NCI-H446 treated with DMSO at 0.1 percent for 48 hours (cell line): ENCODE data around the gene NTM.

Experiments
- DNase-seq: peaks from one replicate; lab custom pipeline; 2025; lab: John Stamatoyannopoulos, UW

NTM gene

DNA sequence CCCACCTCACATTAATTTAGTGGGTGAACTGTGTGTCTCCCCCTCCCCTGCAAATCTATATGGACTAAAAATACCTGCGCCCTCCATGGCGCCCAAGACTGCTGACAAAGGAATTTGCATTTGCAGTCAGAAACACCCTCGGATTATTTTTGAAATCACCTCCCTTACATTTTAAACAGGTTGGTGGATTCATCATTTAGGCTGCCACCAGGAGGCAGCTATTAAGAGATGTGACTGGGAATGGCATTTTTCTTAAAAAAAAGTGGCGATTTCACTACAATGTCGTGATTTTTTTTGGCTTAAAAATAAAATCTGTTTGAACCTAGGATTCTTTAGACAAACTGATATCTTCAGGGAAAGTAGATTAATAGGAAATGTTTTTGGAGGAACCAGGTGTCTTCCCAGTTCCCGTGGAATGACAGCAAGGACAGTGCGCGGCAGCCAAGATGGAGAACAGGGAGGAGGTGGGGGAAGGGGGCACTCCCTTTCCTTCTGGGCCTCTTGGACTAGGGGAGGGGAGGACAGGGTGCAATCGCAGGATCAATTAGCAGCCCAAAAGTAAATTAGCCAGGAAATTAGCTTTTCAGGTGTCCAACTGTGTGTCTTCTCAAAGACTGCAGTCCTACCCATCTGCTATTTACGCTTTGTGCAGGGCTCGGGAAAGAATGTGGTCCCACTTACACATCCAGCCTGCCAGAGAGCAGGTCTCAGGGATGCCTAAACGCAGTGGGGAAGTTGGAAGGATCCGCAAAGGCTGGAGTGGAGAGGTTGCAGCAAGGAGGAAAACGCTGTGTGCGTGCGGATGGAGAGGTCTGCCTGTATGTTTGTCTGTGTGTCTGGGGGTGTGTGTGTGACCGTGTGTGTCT, 496.4 kb downstream of the NTM start:
- no peak for DNase-seq

DNA sequence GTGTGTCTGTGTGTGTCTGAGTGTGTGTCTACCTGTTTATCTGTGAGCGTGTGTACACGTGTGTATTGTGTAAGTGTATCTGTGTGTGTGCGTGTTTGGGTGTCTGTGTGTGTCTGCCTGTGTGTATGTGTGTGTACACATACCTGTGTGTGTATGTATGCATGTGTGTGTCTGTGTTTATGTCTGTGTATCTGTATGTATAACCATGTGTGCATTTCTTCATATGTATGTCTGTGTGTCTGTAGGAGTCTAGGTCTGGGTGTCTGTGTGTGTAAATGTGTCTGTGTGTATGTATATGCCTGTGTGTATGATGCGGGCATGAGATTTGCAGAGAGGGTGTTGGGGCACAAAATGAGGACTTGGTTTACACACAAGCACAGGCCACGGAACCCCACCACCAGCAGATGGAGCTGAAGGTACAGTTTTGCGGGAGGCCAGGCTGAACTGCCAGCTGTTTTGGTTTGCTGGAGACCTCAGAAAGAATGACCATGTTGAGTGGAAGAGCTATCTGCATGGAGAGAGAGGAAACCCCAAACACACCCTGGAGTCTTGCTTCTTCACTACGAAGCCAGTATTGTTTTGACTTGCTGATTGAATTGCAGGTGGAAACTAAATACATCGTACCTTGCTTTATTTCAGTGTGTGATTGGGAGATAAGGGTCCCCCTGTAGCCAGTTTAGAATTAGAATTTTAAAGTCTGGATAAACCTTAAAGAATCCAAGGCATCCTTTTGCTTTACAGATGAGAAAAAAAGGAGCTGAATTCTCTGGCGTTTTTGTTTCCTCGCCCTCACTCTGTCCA, 497.2 kb downstream of the NTM start:
- DNase-seq = no peak

DNA sequence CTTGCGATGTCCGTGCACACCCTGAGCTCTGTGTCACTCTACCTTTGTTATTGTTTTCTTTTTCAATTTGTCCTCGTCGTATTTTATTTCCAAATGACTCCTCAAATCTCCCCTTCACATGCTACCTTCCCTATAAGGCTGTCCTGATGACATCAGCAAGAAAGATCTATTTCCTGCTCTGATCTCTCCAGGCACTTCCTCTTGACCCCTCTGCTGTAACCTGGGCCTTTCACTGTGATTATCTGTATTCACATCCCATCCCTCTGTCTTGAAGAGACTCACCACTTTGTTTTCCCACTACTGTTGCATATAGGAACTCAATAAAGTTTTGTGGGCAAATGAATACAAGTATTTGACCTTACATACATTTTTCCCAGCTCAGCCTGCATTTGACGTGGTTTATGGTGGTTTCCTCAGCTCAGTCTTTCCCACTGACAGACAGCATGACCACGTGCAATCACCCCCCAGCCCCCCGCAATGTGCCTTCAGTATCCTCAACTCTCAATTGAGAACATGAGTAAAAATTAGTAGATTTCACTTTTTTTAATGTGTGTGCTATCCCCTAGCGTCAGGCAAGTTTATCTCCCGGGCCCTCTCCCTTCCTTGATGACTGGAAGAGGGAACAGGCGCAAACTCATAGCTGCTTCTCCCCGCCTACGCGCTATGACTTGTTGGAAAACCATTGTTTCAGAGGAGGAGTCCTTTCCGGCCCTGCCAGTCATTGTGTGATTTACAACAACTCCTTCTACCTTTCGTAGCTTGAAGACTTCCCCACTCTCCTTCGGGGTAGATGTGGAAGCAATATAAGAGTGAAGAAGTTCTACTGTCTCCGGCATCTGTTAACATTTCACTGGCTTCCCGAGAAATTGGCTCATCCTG, 498.5 kb downstream of the NTM start:
- DNase-seq = no peak

DNA sequence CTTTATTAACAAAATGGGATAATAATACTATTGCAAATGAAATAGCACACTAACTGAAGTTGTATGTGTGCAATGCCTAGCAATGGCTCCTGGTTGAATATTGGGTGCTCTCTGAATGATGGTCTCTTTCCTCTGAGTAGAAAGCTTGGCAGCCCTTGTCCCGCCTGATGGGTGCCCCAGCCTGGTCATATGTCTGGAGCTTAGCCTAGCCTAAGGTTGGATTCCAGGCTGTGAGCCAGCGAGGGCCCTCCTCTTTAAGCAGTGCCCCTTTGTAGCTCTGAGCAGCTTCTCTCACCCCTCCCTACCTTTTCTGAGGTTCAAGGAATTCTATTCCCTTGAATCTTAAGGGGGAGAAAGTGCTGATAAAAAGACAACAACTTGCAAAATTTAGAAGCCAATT, 499.9 kb downstream of the NTM start:
- no peak for DNase-seq

DNA sequence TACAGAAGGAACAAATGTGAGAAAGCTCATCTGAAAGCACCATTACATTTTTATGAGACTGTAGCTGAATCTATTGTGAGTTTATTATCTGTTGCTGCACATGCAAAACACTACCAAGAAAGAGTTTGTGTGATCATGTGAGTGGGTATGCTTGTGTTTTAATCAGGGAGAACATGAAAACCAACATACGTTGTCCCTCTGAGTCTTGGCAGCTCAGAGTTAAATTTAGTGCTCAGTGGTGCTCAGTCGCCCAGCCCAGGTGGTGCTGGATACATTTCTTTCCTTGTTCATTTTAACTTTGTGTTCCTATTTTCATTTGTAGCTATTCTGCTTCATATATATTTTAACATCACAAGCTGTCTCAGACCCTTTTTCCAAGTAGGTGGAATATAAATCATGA, 500.6 kb downstream of the NTM start:
- DNase-seq = no peak

DNA sequence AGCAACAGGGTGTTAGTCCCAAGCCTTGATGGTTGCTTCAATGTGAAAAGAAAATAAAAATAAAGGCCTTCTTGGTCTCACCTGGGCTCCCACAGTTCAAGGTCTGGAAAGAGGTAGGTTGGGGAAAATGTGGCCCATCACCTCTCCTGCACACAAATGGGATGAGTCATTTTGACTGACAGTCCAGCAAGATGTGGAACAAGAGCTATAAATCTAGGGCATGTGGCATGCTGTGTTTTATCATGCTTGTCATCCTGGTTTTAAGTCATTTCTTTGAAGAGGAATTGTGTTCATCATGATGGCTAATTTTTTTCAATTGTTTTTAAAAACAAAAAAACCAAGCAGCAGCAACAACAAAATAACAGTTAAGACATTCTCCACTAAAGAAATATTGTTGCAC, 503.7 kb downstream of the NTM start:
- DNase-seq = no peak

- DNase-seq = no peak
These were observed 505.2 kb downstream of the NTM start for GRCh38 chr11:131875611-131876010.

DNA sequence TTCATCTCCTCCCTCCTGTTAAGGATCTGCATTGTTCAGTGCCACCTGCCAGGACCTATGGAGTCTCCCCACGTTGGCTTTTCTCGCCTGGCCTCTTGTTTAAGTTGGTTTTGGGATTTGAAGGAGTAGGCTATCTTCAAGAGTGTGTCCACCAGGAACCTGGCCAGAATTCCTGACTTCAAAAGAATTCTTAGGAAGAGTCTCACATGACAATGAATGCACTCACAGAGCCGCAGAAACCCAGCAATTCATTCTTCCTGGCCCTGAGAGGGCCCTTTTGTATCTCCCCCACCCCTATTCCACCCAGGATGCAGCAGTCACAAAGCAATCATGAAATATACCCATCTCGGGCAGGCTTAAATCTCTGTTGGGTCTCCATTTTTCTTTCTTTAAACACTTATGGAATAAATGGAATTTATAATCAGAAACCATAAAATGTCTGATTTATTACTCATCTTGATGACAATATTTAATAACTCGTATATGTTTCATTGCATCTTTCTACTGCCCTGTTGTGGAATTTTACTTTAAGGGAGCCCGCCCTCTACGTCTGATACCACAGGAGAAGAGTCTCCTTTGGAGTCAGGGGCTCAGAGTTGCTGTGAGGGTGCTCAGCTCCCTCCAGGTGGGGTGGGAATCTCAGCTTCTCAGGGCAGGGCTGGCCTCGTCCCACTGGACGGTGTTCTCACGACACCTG, 507.0 kb downstream of the NTM start:
- no peak for DNase-seq

- no peak for DNase-seq
These were observed 509.9 kb downstream of the NTM start for GRCh38 chr11:131880316-131880715.

- no peak for DNase-seq
These were observed 510.6 kb downstream of the NTM start for GRCh38 chr11:131880976-131881375.

DNA sequence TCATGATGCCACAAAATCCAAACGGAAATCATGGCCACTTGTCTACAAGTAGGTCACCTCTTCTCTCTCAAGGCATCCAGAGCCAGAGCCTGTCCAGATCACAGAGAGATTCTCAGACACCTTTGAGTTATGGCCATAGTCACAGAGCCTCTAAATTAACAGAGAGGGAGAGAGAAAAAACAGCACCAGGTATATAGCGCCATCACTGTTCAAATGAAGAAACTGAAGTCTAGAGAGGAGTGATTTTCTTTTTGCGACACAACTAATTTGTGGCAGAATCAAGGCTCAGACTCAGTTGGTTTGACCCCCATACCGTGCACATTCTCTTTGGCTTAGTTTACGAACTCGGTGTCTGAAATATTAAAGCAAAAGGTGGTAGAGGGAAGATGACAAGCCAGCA, 512.9 kb downstream of the NTM start:
- no peak for DNase-seq

DNA sequence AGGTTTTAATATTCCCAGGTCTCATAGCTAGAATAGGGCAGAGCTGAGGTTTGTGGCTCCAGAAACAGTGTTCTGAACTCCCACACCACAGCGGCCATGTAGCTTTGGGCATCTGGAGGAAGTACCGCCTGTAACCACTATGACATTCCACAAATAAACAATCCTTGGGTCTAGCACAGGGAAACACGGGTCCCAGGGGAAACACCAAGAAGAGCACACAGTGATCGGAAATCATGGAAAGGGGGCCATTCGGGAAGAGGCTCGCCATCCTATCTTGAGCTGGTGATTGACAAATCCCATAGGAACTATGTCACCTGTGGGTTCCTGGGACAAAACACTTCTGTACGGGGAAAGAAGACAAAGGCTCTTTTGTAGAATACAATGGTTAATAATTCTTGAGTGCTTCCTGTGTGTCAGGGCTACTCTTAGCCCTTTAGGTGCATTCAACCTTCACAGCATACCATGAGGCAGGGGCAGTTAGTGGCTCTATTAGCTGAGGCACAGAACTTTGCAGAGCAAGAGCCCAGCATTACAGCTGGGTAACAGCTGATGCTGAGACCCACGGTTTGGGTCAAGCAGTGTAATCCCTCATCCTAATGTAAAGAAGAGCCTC, 514.2 kb downstream of the NTM start:
- DNase-seq = no peak

DNA sequence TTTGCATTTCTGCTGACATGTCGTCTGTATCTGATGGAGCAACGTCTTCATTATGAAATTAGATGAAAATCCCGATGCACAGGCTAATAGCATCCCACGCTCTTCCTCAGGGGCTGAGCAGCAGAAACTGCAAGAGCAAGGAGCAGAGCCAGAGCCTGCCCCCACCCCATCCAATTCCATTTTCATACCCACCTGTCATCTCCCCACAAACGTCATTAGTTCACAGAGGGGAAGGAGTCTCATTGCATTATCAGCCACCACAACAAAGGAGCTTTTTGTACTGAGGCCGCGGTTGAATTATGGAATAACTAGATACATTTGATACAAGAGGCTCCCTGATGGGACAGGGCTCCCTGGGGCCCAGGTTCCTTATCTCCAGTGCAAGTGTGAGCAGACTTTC, 515.0 kb downstream of the NTM start:
- DNase-seq = no peak

DNA sequence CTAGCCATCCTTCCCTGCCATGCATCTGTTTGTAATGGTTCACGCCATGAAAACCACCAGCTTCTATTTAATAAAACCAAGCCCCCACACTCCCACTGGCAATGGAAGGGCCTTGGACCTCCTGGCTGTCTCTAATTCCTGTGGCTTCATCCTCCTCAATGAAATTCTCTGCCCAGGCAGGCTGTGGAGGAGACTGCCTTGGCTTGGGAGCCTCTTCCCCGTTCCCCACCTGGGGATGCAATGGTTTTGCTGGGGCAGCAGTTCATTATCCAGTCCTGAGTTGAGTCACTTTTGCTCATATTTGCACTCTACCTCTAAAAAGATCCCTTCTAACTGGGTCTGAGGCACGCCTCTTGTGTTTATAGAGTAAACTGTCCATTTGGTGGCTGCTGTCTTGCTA, 515.8 kb downstream of the NTM start:
- DNase-seq = no peak

- no peak for DNase-seq
These were observed 517.9 kb downstream of the NTM start for GRCh38 chr11:131888230-131888855.

GRCh38 chr11:131889146-131889577, 518.7 kb downstream of the NTM start:
- DNase-seq = no peak

GRCh38 chr11:131889760-131890581, 519.6 kb downstream of the NTM start:
- no peak for DNase-seq

DNA sequence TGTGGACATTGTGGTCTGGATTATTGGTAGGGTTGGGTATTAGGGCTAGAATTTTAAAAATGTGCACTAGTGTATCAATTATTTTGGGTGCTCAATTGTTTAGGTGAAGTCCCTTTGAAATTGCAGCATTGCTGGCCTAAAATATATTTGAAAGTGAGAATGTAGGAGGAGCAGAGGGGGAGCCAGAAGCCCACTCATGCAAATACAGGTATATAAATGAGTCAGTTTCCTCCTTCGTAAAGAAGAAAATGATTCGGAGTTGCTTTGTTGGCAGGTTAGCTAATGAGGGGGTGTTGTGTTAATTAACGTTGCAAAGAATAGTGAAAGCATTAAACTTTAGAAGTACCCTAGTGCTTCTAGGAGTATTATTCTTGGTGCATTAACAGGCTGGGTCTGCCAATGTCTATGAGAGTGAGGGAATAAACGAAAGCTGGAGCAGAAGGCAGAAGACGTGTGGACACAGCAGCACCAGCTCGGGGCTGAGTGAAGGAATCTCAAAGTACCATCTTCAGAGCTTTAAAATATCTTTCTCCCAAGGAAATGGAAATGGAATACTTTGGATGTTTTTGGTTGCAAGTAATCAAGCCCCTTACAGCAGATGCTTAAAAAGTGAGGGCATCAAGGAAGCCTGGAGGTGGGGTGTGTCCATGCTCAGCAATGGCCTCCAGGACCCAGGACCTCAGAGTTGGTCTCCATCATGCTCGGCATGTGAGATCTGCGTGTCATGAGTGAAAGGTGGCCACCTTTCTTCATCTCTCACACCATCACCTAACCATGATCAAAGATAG, 522.9 kb downstream of the NTM start:
- no peak for DNase-seq

GRCh38 chr11:131893988-131894387, 523.6 kb downstream of the NTM start:
- no peak for DNase-seq
